GM23248 (cell line): ENCODE data around the gene NSF.
"Not testable (repeated sequence)": the region's sequence is repeated elsewhere in the genome, so short reads cannot be mapped to it uniquely, and the experiment has no call there.

Experiments
- EZH2 ChIP-seq: fragments of 200-600 bp; sonication (generic); IDR thresholded peaks from 2 replicates; pipeline ENCODE4 v1.6.1; 2018; ENCODE audit warnings: antibody characterized with exemption, mild to moderate bottlenecking; ENCODE audit not compliant: insufficient read depth, poor library complexity, severe bottlenecking
- EZH2phosphoT487 ChIP-seq: fragments of 200-600 bp; sonication (generic); IDR thresholded peaks from 2 replicates; pipeline ENCODE4 v1.6.1; 2018; ENCODE audit warnings: antibody characterized with exemption, moderate library complexity, mild to moderate bottlenecking, low read depth; ENCODE audit not compliant: insufficient read depth

- not testable (repeated sequence) for TF ChIP-seq EZH2phosphoT487, EZH2
These were observed 5.0 kb upstream of the NSF start for GRCh38 chr17:46585444-46585843.
